Right lobe of liver (tissue), 4 donors: ENCODE data around the gene DCPS.

Source experiments
- CTCF ChIP-seq, 4 donors: fragments of 200-600 bp in 3 of 4; fragments of 450-650 bp in 1 of 4; IDR thresholded peaks; one replicate each; pipeline versions ENCODE4 v1.5.1 to v1.8.0; 2016 to 2022; ENCODE audit warnings: antibody characterized with exemption in 4 of 4, mild to moderate bottlenecking in 2 of 4
- POLR2A ChIP-seq: fragments of 450-650 bp; IDR thresholded peaks from one replicate; pipeline ENCODE4 v1.6.1; 2017; ENCODE audit warnings: antibody characterized with exemption, mild to moderate bottlenecking
- donor health status: DM: no; HTN: no; CAD: no.
- donor health status: DM: no; HTN: no; CAD: no.
- donor health status: DM: no; HTN: yes; CAD: no.

- TF ChIP-seq CTCF (IDR thresholded peaks at IDR 0.05) (no peak), POLR2A (no peak)
Measured at GRCh38 chr11:126357055-126357962, 53.4 kb downstream of the DCPS start.
